Esophagus squamous epithelium (tissue), 5 donors: ENCODE measurements around the gene KLHL33. TPM values are rescaled to one million over a fixed set of nuclear protein-coding genes. Genes with fewer than 3 reads are reported as not detected.

Source experiments
- DNase-seq: peaks from one replicate; lab custom pipeline; 2025; lab: John Stamatoyannopoulos, UW
- H3K27ac ChIP-seq, 4 donors: fragments of 200-600 bp; sonication (generic); one replicate each; pipeline ENCODE4 v1.5.1; 2016 to 2019; ENCODE audit warnings: mild to moderate bottlenecking in 1 of 4
- H3K27me3 ChIP-seq, 4 donors: fragments of 200-600 bp; sonication (generic); 1 replicate in 3 of 4; 2 replicates in 1 of 4; pipeline versions ENCODE4 v1.5.1 to v1.6.0; 2017 to 2021; ENCODE audit warnings: antibody characterized with exemption in 1 of 4
- H3K36me3 ChIP-seq, 3 donors: fragments of 200-600 bp; sonication (generic); one replicate each; pipeline ENCODE4 v1.5.1; 2016 to 2019
- H3K4me1 ChIP-seq, 3 donors: fragments of 200-600 bp; sonication (generic); one replicate each; pipeline ENCODE4 v1.5.1; 2017 to 2019
- H3K4me3 ChIP-seq, 4 donors: fragments of 200-600 bp; sonication (generic); 1 replicate in 3 of 4; 2 replicates in 1 of 4; pipeline ENCODE4 v1.5.1; 2016 to 2019; ENCODE audit warnings: mild to moderate bottlenecking in 2 of 4, moderate library complexity in 1 of 4
- H3K9me3 ChIP-seq, 3 donors: fragments of 200-600 bp; sonication (generic); one replicate each; pipeline ENCODE4 v1.5.1; 2016 to 2019
- POLR2A ChIP-seq, 4 donors: fragments of 450-650 bp; IDR thresholded peaks; one replicate each; pipeline ENCODE4 v1.6.1; 2017; ENCODE audit warnings: antibody characterized with exemption in 4 of 4, mild to moderate bottlenecking in 4 of 4, moderate library complexity in 3 of 4
- WGBS, 2 donors: methylation state at CpG; one replicate each; pipeline ENCODE4 v1.1.5; 2018; 5-methylcytosine and 5-hydroxymethylcytosine counted together
- intact Hi-C: fragments of 100-400 bp; cut with DNase I; formaldehyde crosslinking; loops from one replicate; pipeline ENCODE4 v1.15.0; 2022
- small RNA-seq, 4 donors: library from RNA; depleted of rRNA; stranded (forward); fragments of <200 nt; gene quantifications; one replicate each; pipeline ENCODE3, GENCODE V24; 2016
- total RNA-seq, 4 donors: library from RNA; depleted of rRNA; stranded (reverse); fragments of >200 nt; gene quantifications; one replicate each; pipeline ENCODE4 v1.1.0, GENCODE V29; 2016
- TF ChIP-seq, protein P1 (sequence below), 6 experiments: fragments of 450-650 bp in 4 of 6; fragments of 200-600 bp in 2 of 6; sonication (generic) in 2 of 6; IDR thresholded peaks; one replicate each; pipeline ENCODE4 v1.5.1; 2016 to 2019; ENCODE audit warnings: antibody characterized with exemption in 6 of 6, mild to moderate bottlenecking in 4 of 6, moderate library complexity in 4 of 6
- donor health status: DM: yes; HTN: yes; CAD: no.

KLHL33 gene
- total RNA-seq, 4 donors from 2014 or later = 0.57 TPM; not detected in 3

DNA sequence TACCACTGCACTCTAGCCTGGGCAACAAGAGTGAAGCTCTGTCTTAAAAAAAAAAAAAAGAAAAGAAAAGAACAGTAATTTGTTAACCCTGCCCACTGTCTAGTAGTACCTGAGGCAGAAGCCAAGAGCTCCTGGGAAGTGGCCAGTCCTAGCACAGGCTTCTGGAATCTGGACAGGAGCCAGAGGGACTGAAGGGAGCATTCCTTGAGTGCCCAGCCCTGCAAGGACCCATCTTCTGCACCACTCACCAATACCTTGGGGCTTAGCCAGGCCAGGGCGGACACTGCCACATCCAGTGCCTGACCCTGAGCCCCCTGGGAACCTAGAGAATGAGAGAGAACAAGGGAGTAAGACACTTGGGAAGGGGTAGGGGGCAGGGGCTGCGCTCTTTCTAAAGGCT, 58.8 kb downstream of the KLHL33 start:
- H3K9me3 ChIP-seq = no peaks in the 10 kb centered on the region
- no peaks in the 10 kb centered on the region for H3K4me1 ChIP-seq
- no peaks in the 10 kb centered on the region for H3K27me3 ChIP-seq
- H3K27ac ChIP-seq = no peak overlapping the region
- intact Hi-C loops = no loop called here
- no peak overlapping the region for H3K4me3 ChIP-seq
- no peak for DNase-seq
- no peak for TF ChIP-seq POLR2A (IDR thresholded peaks at IDR 0.05)
- TF ChIP-seq, protein P1, sequence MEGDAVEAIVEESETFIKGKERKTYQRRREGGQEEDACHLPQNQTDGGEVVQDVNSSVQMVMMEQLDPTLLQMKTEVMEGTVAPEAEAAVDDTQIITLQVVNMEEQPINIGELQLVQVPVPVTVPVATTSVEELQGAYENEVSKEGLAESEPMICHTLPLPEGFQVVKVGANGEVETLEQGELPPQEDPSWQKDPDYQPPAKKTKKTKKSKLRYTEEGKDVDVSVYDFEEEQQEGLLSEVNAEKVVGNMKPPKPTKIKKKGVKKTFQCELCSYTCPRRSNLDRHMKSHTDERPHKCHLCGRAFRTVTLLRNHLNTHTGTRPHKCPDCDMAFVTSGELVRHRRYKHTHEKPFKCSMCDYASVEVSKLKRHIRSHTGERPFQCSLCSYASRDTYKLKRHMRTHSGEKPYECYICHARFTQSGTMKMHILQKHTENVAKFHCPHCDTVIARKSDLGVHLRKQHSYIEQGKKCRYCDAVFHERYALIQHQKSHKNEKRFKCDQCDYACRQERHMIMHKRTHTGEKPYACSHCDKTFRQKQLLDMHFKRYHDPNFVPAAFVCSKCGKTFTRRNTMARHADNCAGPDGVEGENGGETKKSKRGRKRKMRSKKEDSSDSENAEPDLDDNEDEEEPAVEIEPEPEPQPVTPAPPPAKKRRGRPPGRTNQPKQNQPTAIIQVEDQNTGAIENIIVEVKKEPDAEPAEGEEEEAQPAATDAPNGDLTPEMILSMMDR (IDR thresholded peaks at IDR 0.05) = no peak
- WGBS, 2 donors = 100% methylated on average over 2 of the region's 2 CpGs
- peaks cover 34 to 100% (median 88%) of the 10 kb centered on the region in 3 donors for H3K36me3 ChIP-seq

GRCh38 chr14:20376071-20376588, 59.8 kb downstream of the KLHL33 start:
- no peak overlapping the region for H3K4me3 ChIP-seq
- H3K27me3 ChIP-seq = no peaks in the 10 kb centered on the region
- no peaks in the 10 kb centered on the region for H3K9me3 ChIP-seq
- intact Hi-C loops = no loop called here
- 82 to 86% methylated on average over 8 to 9 of the region's 12 CpGs for WGBS, 2 donors
- peaks cover 24 to 100% (median 78%) of the 10 kb centered on the region in 3 donors for H3K36me3 ChIP-seq
- no peak for DNase-seq
- no peaks in the 10 kb centered on the region for H3K4me1 ChIP-seq
- no peak overlapping the region for H3K27ac ChIP-seq
- TF ChIP-seq, protein P1 (IDR thresholded peaks at IDR 0.05) = no peak
- TF ChIP-seq POLR2A (IDR thresholded peaks at IDR 0.05) = no peak

Small RNA genes lying within 50 kb of the gene (small RNA-seq; reads per million reads assigned to genes)
- gene RNA5SP382 = 0 to 3.4 (median 1.8) reads per million in 4 donors

Other genes starting within 250 kb of the KLHL33 start
- gene OR11G2, start 245.3 kb downstream of the KLHL33 start, total RNA-seq = not detected
- gene OR11H6, start 212.5 kb downstream of the KLHL33 start, total RNA-seq = not detected
- not detected for gene OR11H7, start 207.2 kb downstream of the KLHL33 start, total RNA-seq
- not detected for gene OR11H4, start 196.9 kb downstream of the KLHL33 start, total RNA-seq
- gene TTC5, start 130.2 kb downstream of the KLHL33 start, total RNA-seq = 10 to 100 TPM in 1 of 4 donors, 1 to 10 TPM in 3; 3.9 to 11.8 (median 6.7) TPM
- 10 to 100 TPM in 3 of 4 donors, 1 to 10 TPM in 1; 7.6 to 68.1 (median 33.4) TPM for gene CCNB1IP1, start 102.9 kb downstream of the KLHL33 start, total RNA-seq
- gene PARP2, start 92.5 kb downstream of the KLHL33 start, total RNA-seq = 10 to 100 TPM in 3 of 4 donors, 1 to 10 TPM in 1; 5.0 to 20.3 (median 11.7) TPM
- gene TEP1, start 22.7 kb downstream of the KLHL33 start, total RNA-seq = 10 to 100 TPM; 13.4 to 16.6 (median 14.7) TPM
- gene OSGEP, start 18.6 kb upstream of the KLHL33 start, total RNA-seq = 10 to 100 TPM; 22.3 to 41.6 (median 26.6) TPM
- gene APEX1, start 19.1 kb upstream of the KLHL33 start, total RNA-seq = 100 to 1,000 TPM in 3 of 4 donors, 10 to 100 TPM in 1; 75.7 to 132 (median 115) TPM
- gene PIP4P1, start 25.3 kb upstream of the KLHL33 start, total RNA-seq = 10 to 100 TPM; 15.8 to 25.7 (median 19.1) TPM
- 100 to 1,000 TPM in 2 of 4 donors, 10 to 100 TPM in 2; 84.4 to 155 (median 104) TPM for gene PNP, start 33.2 kb upstream of the KLHL33 start, total RNA-seq
- gene RNASE10, start 69.4 kb upstream of the KLHL33 start, total RNA-seq = not detected
- not detected for gene RNASE9, start 124.9 kb upstream of the KLHL33 start, total RNA-seq
- not detected for gene RNASE11, start 151.8 kb upstream of the KLHL33 start, total RNA-seq
- gene RNASE12, start 155.2 kb upstream of the KLHL33 start, total RNA-seq = not detected
- gene OR6S1, start 205.5 kb upstream of the KLHL33 start, total RNA-seq = not detected
- gene RNASE4, start 248.4 kb upstream of the KLHL33 start, total RNA-seq = 10 to 100 TPM in 2 of 4 donors, 1 to 10 TPM in 2; 4.0 to 73.1 (median 19.5) TPM